GM18868 (cell line): ENCODE measurements around the gene TMEM88.

Experiments
- ATAC-seq: cut with Tn5 transposase; IDR thresholded peaks from one replicate; pipeline ENCODE4 v1.9.1; 2021; ENCODE audit warnings: mild to moderate bottlenecking, moderate library complexity; ENCODE audit not compliant: unreplicated experiment

Gene TMEM88

GRCh38 chr17:7884581-7885366 lies 29.9 kb downstream of the TMEM88 start:
- no peak for ATAC-seq

GRCh38 chr17:7885367-7886226 lies 30.7 kb downstream of the TMEM88 start:
- no peak for ATAC-seq

GRCh38 chr17:7886227-7887037 lies 31.6 kb downstream of the TMEM88 start:
- ATAC-seq = no peak

- no peak for ATAC-seq
Measured at GRCh38 chr17:7887038-7887481, 32.2 kb downstream of the TMEM88 start.

GRCh38 chr17:7887482-7888183 lies 32.8 kb downstream of the TMEM88 start:
- peak; percentile 60 for ATAC-seq

GRCh38 chr17:7888184-7888920 lies 33.5 kb downstream of the TMEM88 start, which contains the start of gene CHD3:
CHD3 (plus strand) TSS chr17:7888789; CDS start chr17:7889001, 212 bp downstream.
- no peak for ATAC-seq

- no peak for ATAC-seq
Measured at GRCh38 chr17:7889166-7889955, 34.5 kb downstream of the TMEM88 start.

- ATAC-seq = no peak
Measured at GRCh38 chr17:7893187-7893880, 38.5 kb downstream of the TMEM88 start.

- ATAC-seq = no peak
Measured at GRCh38 chr17:7894226-7894625, 39.4 kb downstream of the TMEM88 start.

GRCh38 chr17:7894866-7895265 lies 40.0 kb downstream of the TMEM88 start:
- ATAC-seq = no peak

GRCh38 chr17:7897090-7897489 lies 42.2 kb downstream of the TMEM88 start:
- ATAC-seq = no peak

- no peak for ATAC-seq
Measured at GRCh38 chr17:7897773-7898172, 42.9 kb downstream of the TMEM88 start.

GRCh38 chr17:7903154-7904103 lies 48.6 kb downstream of the TMEM88 start:
- ATAC-seq = no peak
